GM10847 (cell line): Measurements from ENCODE around the gene HAND1.

Experiments
- POLR2A ChIP-seq: IDR thresholded peaks from 2 replicates; pipeline ENCODE4 v1.6.1; 2011; ENCODE audit not compliant: insufficient read length; ENCODE audit errors: extremely low read depth

HAND1 gene

GRCh38 chr5:154474396-154475334 is 3.4 kb downstream of the HAND1 start:
- no peak for TF ChIP-seq POLR2A

- TF ChIP-seq POLR2A, result no peak
These were observed 4.3 kb downstream of the HAND1 start for GRCh38 chr5:154473581-154474283.

GRCh38 chr5:154472871-154473580 is 5.0 kb downstream of the HAND1 start:
- TF ChIP-seq POLR2A, result no peak

- TF ChIP-seq POLR2A, result no peak
These were observed 6.8 kb downstream of the HAND1 start for GRCh38 chr5:154470947-154471870.

GRCh38 chr5:154470137-154470536 is 7.9 kb downstream of the HAND1 start:
- no peak for TF ChIP-seq POLR2A

- TF ChIP-seq POLR2A, result no peak
These were observed 10.2 kb downstream of the HAND1 start for GRCh38 chr5:154467655-154468354.

GRCh38 chr5:154466671-154467070 is 11.4 kb downstream of the HAND1 start:
- TF ChIP-seq POLR2A, result no peak

GRCh38 chr5:154466147-154466546 is 11.9 kb downstream of the HAND1 start:
- no peak for TF ChIP-seq POLR2A

- TF ChIP-seq POLR2A, result no peak
These were observed 12.9 kb downstream of the HAND1 start for GRCh38 chr5:154465169-154465568.

- no peak for TF ChIP-seq POLR2A
These were observed 13.6 kb downstream of the HAND1 start for GRCh38 chr5:154464438-154464837.

- TF ChIP-seq POLR2A, result no peak
These were observed 16.5 kb downstream of the HAND1 start for GRCh38 chr5:154461531-154461930.

- no peak for TF ChIP-seq POLR2A
These were observed 17.9 kb downstream of the HAND1 start for GRCh38 chr5:154460172-154460571.

- TF ChIP-seq POLR2A, result no peak
These were observed 19.0 kb downstream of the HAND1 start for GRCh38 chr5:154459015-154459414.

GRCh38 chr5:154456540-154456939 is 21.5 kb downstream of the HAND1 start:
- TF ChIP-seq POLR2A, result no peak
